ENCODE measurements around the gene GNAI3. TPM values are rescaled to one million over a fixed set of nuclear protein-coding genes. Genes with fewer than 3 reads are reported as not detected.

GNAI3 gene
- total and polyA plus RNA-seq, 2 of the 8 experiments (the other 6 are each of a cell fraction or from before 2014, with no cell fraction given) = 4.0 to 9.8 TPM

GRCh38 chr1:109513110-109513710 lies 35.2 kb upstream of the GNAI3 start:
- no peak overlapping the region for H2AK5ac ChIP-seq (ENCODE audit: low read depth, low read length)
- no peaks in the 10 kb centered on the region for H3K36me3 ChIP-seq (ENCODE audit: control insufficient read depth in 2 of 4, insufficient read depth in 4 of 4, low read length in 3 of 4)
- H3K14ac ChIP-seq (ENCODE audit: insufficient read length) = no peak overlapping the region
- H2BK12ac ChIP-seq (ENCODE audit: low read depth, low read length) = no peak overlapping the region
- H3K56ac ChIP-seq (replicated peaks; ENCODE audit: insufficient read length, low read depth, low read length) = no peak overlapping the region
- TF ChIP-seq RNF2 (IDR thresholded peaks at IDR 0.05; ENCODE audit: borderline replicate concordance, low read depth, low read length, missing control alignments, poor library complexity, severe bottlenecking) (no peak), KDM1A (IDR thresholded peaks at IDR 0.05; ENCODE audit: borderline replicate concordance, low read length) (no peak), SRF (IDR thresholded peaks at IDR 0.05; ENCODE audit: low read depth, low read length) (no peak), SIN3A (conservative IDR thresholded peaks at IDR 0.05 in 1 of 2, IDR thresholded peaks at IDR 0.05 in 1 of 2; ENCODE audit: low read depth in 1 of 2, low read length in 2 of 2) (no peak), CBX8 (IDR thresholded peaks at IDR 0.05; ENCODE audit: borderline replicate concordance, low read depth, low read length) (no peak), ZNF274 (IDR thresholded peaks at IDR 0.05; ENCODE audit: borderline replicate concordance, extremely low read depth, low read length) (no peak), RFX5 (IDR thresholded peaks at IDR 0.05; ENCODE audit: borderline replicate concordance, low read depth, low read length) (no peak), HDAC2 (IDR thresholded peaks at IDR 0.05; ENCODE audit: borderline replicate concordance in 1 of 2, low read depth in 2 of 2, low read length in 2 of 2) (no peak), EZH2 (IDR thresholded peaks at IDR 0.05; ENCODE audit: low read depth, low read length, severe bottlenecking) (no peak), MAFK (IDR thresholded peaks at IDR 0.05; ENCODE audit: low read depth, low read length) (no peak), POLR2A (IDR thresholded peaks at IDR 0.05; ENCODE audit: control extremely low read depth in 1 of 2, low read depth in 2 of 2, low read length in 2 of 2) (no peak), CTBP2 (IDR thresholded peaks at IDR 0.05; ENCODE audit: borderline replicate concordance, insufficient read depth, insufficient read length, low read length) (no peak)
- H3K18ac ChIP-seq (ENCODE audit: extremely low read depth, low read length) = no peak overlapping the region
- no peak overlapping the region for H2AFZ ChIP-seq (ENCODE audit: low read length)
- H4K91ac ChIP-seq (replicated peaks; ENCODE audit: insufficient read length, low read length) = no peak overlapping the region
- H3K9ac ChIP-seq (replicated peaks in 1 of 4; ENCODE audit: extremely low read depth in 1 of 4, low read depth in 3 of 4, low read length in 3 of 4) = no peak overlapping the region
- peaks cover 0 to 23% (median 15%) of the 10 kb centered on the region in 4 experiments; a peak in 6 of 7 replicates for H3K27me3 ChIP-seq (replicated peaks in 1 of 4; ENCODE audit: control insufficient read depth in 3 of 4, extremely low read depth in 1 of 4, insufficient read depth in 3 of 4, low read length in 3 of 4)
- no peak overlapping the region for H4K8ac ChIP-seq (ENCODE audit: extremely low read depth, insufficient read depth, low read length)
- H3K23ac ChIP-seq (ENCODE audit: insufficient read length) = no peak overlapping the region
- H2BK120ac ChIP-seq (replicated peaks; ENCODE audit: low read depth, low read length) = no peak overlapping the region
- H3K4me1 ChIP-seq (replicated peaks in 1 of 4; ENCODE audit: control insufficient read depth in 3 of 4, insufficient read depth in 4 of 4, low read length in 3 of 4) = peaks cover 0 to 7% (median 3%) of the 10 kb centered on the region in 4 experiments; a peak in 1 of 7 replicates
- no peaks in the 10 kb centered on the region for H3K79me2 ChIP-seq (ENCODE audit: control insufficient read depth in 1 of 2, insufficient read depth in 2 of 2, low read length in 2 of 2)
- no peaks in the 10 kb centered on the region for H3K79me1 ChIP-seq (ENCODE audit: low read depth, low read length)
- WGBS, 2 experiments (ENCODE audit: extremely low coverage in 1 of 2, insufficient coverage in 1 of 2, insufficient read length in 1 of 2, insufficient replicate concordance in 2 of 2, low coverage in 1 of 2, low lambda C conversion rate in 2 of 2, missing lambda C conversion rate in 1 of 2) = 94% methylated on average over 2 of the region's 2 CpGs; no CpG with 5 or more reads in 1 of the 2 experiments
- H3K9me3 ChIP-seq (ENCODE audit: insufficient read depth in 2 of 2, low read depth in 1 of 2, low read length in 1 of 2) = no peaks in the 10 kb centered on the region
- ChIA-PET POLR2A (ENCODE audit: partially characterized antibody) (interaction anchor here (1.2 kb wide), 1 partner anchor 9 kb away, joined by 3 read pairs; no protein-coding TSS in a partner anchor), CTCF (ENCODE audit: partially characterized antibody) (interaction anchor here (24.3 to 43.7 kb wide), 2 partner anchors 17 to 21 kb away, joined by 666 to 1755 read pairs; partner anchors contain the start of genes ATXN7L2, CYB561D1 and GPR61)
- no peak overlapping the region for H3K4me2 ChIP-seq (ENCODE audit: insufficient read depth in 1 of 2, low read depth in 2 of 2, low read length in 2 of 2)
- H2BK20ac ChIP-seq (ENCODE audit: low read length) = no peak overlapping the region
- H4K20me1 ChIP-seq (replicated peaks in 1 of 2; ENCODE audit: control insufficient read depth in 1 of 2, insufficient read depth in 2 of 2, low read length in 2 of 2) = peaks cover 0 to 5% of the 10 kb centered on the region in 2 experiments
- H4K5ac ChIP-seq (ENCODE audit: insufficient read length, low read depth, low read length) = no peak overlapping the region
- no peak overlapping the region for H2BK5ac ChIP-seq (ENCODE audit: low read depth, low read length)
- no peak for DNase-seq (ENCODE audit: low read depth in 1 of 2, low spot score in 2 of 2)
- H3K4me3 ChIP-seq (ENCODE audit: extremely low read depth in 1 of 4, insufficient read depth in 2 of 4, low read depth in 3 of 4, low read length in 4 of 4) = no peak overlapping the region
- H3K27ac ChIP-seq (ENCODE audit: low read depth, low read length) = no peak overlapping the region
- peaks cover 10% of the 10 kb centered on the region for H3K23me2 ChIP-seq (ENCODE audit: low read depth, low read length)
- no peak overlapping the region for H2BK15ac ChIP-seq (ENCODE audit: low read length)
- H3K4ac ChIP-seq (replicated peaks; ENCODE audit: insufficient read length, low read depth, low read length) = no peak overlapping the region
- no peak for FAIRE-seq

Data from H1 (cell line).